ENCODE data around the gene IFITM1. TPM values are rescaled to one million over a fixed set of nuclear protein-coding genes. Genes with fewer than 3 reads are reported as not detected.
"Not testable (repeated sequence)": the region's sequence is repeated elsewhere in the genome, so short reads cannot be mapped to it uniquely, and the experiment has no call there.

The IFITM1 gene
- total RNA-seq, 1 donor from 2014 or later, result 21.2 TPM

DNA sequence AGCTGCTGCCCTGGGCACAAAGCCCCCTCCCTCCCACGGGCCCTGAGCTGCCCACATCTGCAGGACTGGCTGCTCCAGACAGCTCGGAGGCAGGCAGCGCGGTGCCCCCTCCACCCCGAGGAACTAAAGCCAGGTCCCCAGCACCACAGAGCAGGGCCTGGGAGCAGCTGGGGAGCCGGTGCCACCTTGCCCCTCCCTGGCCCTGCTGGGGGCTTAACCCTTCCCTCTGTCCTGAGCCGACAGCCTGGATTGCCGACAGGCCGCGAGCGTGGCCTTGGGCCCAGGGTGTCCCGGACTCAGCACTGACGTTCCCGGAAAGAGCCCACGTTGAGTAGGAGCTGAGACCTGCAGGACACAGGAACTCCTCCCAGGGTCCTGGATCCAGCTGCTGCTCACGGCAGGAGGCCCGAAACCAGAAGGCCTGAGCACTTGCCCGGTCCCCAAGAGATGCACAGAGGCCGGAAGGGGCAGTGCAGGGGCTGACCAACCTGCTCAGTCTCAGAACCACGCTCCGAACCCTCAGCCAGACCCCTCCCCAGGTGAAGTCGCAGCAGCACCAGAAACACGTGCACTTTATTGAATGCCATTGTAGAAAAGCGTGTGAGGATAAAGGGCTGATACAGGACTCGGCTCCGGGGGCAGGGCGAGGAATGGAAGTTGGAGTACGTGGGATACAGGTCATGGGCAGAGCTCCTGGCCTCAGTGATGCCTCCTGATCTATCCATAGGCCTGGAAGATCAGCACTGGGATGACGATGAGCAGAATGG, 5.5 kb downstream of the IFITM1 start:
- H3K36me3 Mint-ChIP-seq (ENCODE audit: low read depth); intact Hi-C loops (cut with micrococcal nuclease); H3K27me3 Mint-ChIP-seq; DNase-seq; H3K9me3 Mint-ChIP-seq; CTCF ChIA-PET: not testable (repeated sequence)
- peak; percentile 9 for ATAC-seq (ENCODE audit: low read depth)
- Mint-ChIP-seq H3K4me1 (peaks cover 39% of the 10 kb centered on the region), H3K27ac (peak overlapping the region; percentile 30), H3K4me3 (peak overlapping the region; percentile 58)
- POLR2A ChIA-PET, result interaction anchor here (0.6 kb wide), 1 partner anchor 52 kb away, joined by 3 read pairs; no protein-coding TSS in a partner anchor

GRCh38 chr11:319888-320273, 6.0 kb downstream of the IFITM1 start:
- intact Hi-C loops (cut with micrococcal nuclease); H3K36me3 Mint-ChIP-seq (ENCODE audit: low read depth); H3K27ac Mint-ChIP-seq; DNase-seq; H3K9me3 Mint-ChIP-seq; CTCF ChIA-PET; ATAC-seq (ENCODE audit: low read depth); H3K27me3 Mint-ChIP-seq: not testable (repeated sequence)
- Mint-ChIP-seq H3K4me3 (peak overlapping the region; percentile 58), H3K4me1 (peaks cover 37% of the 10 kb centered on the region)
- POLR2A ChIA-PET, result interaction anchor here (0.6 kb wide), 1 partner anchor 52 kb away, joined by 3 read pairs; no protein-coding TSS in a partner anchor

GRCh38 chr11:324156-324555, 10.3 kb downstream of the IFITM1 start:
- intact Hi-C loops (cut with micrococcal nuclease), result no loop called here
- ATAC-seq (ENCODE audit: low read depth) (no peak), DNase-seq (no peak)
- Mint-ChIP-seq H3K36me3 (ENCODE audit: low read depth) (no peaks in the 10 kb centered on the region), H3K27ac (no peak overlapping the region), H3K27me3 (no peaks in the 10 kb centered on the region), H3K4me1 (peaks cover 48% of the 10 kb centered on the region), H3K4me3 (no peak overlapping the region), H3K9me3 (no peaks in the 10 kb centered on the region)
- TF ChIP-seq, protein P1, sequence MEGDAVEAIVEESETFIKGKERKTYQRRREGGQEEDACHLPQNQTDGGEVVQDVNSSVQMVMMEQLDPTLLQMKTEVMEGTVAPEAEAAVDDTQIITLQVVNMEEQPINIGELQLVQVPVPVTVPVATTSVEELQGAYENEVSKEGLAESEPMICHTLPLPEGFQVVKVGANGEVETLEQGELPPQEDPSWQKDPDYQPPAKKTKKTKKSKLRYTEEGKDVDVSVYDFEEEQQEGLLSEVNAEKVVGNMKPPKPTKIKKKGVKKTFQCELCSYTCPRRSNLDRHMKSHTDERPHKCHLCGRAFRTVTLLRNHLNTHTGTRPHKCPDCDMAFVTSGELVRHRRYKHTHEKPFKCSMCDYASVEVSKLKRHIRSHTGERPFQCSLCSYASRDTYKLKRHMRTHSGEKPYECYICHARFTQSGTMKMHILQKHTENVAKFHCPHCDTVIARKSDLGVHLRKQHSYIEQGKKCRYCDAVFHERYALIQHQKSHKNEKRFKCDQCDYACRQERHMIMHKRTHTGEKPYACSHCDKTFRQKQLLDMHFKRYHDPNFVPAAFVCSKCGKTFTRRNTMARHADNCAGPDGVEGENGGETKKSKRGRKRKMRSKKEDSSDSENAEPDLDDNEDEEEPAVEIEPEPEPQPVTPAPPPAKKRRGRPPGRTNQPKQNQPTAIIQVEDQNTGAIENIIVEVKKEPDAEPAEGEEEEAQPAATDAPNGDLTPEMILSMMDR (IDR thresholded peaks at IDR 0.05), result no peak
- ChIA-PET POLR2A (interaction anchor here (0.7 kb wide), 1 partner anchor 16 kb away, joined by 3 read pairs; no protein-coding TSS in a partner anchor), CTCF (no interaction called here)

DNA sequence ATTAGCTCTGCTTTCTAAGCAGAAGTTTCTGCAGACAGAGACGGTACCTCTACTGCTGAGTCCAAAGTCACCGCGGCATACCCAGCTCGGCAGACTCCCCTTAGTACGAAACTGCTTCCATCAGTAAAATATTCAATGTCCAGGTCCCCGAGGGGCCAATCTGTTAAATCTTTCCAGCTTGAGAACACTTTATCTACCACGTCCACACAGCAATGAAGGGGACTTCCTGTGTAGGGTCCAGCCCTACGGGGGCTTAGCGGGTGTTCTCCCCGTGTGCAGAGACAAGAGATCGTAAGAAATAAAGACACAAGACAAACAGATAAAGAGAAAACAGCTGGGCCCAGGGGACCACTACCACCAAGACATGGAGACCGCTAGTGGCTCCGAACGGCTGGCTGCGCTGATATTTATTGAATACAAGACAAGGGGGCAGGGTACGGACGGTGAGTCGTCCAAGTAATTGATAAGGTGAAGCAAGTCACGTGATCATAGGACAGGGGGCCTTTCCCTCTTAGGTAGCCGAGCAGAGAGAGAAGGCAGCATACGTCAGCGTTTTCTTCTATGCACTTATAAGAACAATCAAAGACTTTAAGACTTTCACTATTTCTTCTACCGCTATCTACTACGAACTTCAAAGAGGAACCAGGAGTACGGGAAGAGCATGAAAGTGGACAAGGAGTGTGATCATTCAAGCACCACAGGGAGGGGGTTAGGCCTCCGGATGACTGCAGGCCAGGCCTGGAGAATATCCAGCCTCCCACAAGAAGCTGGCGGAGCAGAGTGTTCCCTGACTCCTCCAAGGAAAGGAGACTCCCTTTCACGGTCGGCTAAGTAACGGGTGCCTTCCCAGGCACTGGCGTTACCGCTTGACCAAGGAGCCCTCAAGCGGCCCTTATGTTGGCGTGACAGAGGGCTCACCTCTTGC, 11.0 kb downstream of the IFITM1 start:
- intact Hi-C loops (cut with micrococcal nuclease); H3K36me3 Mint-ChIP-seq (ENCODE audit: low read depth); H3K4me3 Mint-ChIP-seq; ATAC-seq (ENCODE audit: low read depth); H3K27me3 Mint-ChIP-seq; DNase-seq; H3K9me3 Mint-ChIP-seq: not testable (repeated sequence)
- peaks cover 49% of the 10 kb centered on the region for H3K4me1 Mint-ChIP-seq
- POLR2A ChIA-PET, result interaction anchor here (0.7 kb wide), 1 partner anchor 15 kb away, joined by 3 read pairs; no protein-coding TSS in a partner anchor
- H3K27ac Mint-ChIP-seq, result peak overlapping the region; percentile 53
- CTCF ChIA-PET, result interaction anchor here (0.7 to 1.5 kb wide), 2 partner anchors 15 to 72 kb away, joined by 3 to 4 read pairs; no protein-coding TSS in a partner anchor

DNA sequence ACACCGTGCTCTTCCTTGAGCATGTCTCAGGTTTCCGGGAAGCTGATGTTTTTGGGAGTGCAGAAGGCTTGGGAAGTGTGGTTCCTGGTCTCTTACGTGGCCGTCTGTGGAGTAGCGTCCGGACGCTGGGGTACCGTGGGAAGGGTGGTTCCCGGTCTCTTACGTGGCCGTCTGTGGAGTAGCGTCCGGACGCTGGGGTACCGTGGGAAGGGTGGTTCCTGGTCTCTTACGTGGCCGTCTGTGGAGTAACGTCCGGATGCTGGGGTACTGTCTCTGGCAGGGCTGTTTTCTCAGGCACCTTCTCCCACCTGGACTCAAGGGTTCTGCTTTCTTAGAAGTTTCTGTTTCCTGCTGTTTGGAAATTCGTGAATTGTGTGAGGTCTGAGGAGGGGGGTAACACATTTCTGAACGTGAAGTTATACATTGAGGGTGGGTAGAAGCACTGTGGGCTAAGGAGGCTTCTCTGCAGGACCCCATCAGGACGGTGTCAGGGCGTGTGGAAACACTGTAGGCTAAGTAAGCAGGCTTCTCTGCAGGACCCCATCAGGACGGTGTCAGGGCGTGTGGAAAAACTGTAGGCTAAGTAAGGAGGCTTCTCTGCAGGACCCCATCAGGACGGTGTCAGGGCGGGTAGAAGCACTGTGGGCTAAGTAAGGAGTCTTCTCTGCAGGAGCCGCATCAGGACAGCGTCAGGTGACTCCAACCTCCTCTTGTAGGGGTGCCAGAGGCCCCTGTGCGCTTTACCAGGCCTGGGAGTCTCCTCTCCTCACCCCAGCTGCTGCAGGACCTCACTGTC, 12.2 kb downstream of the IFITM1 start:
- CTCF ChIA-PET, result interaction anchor here (0.7 to 1.5 kb wide), 3 partner anchors 14 to 71 kb away, joined by 3 to 4 read pairs (median 3); no protein-coding TSS in a partner anchor
- intact Hi-C loops (cut with micrococcal nuclease), result loop anchor here (2.0 kb wide), 2 partner anchors 13 to 23 kb away; no protein-coding TSS in a partner anchor
- POLR2A ChIA-PET, result interaction anchor here (0.6 to 2.0 kb wide), 7 partner anchors 9 to 118 kb away, joined by 3 to 25 read pairs (median 8); partner anchors contain the start of genes BET1L and RIC8A
- no peaks in the 10 kb centered on the region for H3K9me3 Mint-ChIP-seq
- H3K4me3 Mint-ChIP-seq, result peak overlapping the region; percentile 46
- peaks cover 46% of the 10 kb centered on the region for H3K4me1 Mint-ChIP-seq
- TF ChIP-seq, protein P1 (IDR thresholded peaks at IDR 0.05), result no peak
- no peaks in the 10 kb centered on the region for H3K36me3 Mint-ChIP-seq (ENCODE audit: low read depth)
- H3K27ac Mint-ChIP-seq, result peak overlapping the region; percentile 92
- ATAC-seq (ENCODE audit: low read depth) (no peak), DNase-seq (no peak)
- H3K27me3 Mint-ChIP-seq, result no peaks in the 10 kb centered on the region

DNA sequence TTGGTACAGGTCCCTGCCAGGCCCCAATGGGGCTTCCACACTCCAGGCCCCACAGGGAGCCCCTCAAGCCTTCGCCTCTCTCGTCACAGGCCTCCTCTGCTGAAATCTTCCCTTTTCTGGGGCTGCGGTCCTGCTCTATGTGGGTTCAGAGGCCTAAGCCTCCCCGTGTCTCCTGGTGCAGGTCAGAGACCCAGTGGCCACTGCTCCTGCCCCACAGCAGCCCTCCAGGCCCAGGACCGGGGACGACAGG, 12.7 kb downstream of the IFITM1 start:
- ChIA-PET CTCF (interaction anchor here (1.2 kb wide), 1 partner anchor 69 kb away, joined by 3 read pairs; no protein-coding TSS in a partner anchor), POLR2A (interaction anchor here (0.6 to 2.0 kb wide), 8 partner anchors 10 to 119 kb away, joined by 3 to 25 read pairs (median 6); partner anchors contain the start of genes BET1L and RIC8A)
- Mint-ChIP-seq H3K9me3 (no peaks in the 10 kb centered on the region), H3K27ac (peak overlapping the region; percentile 92), H3K27me3 (no peaks in the 10 kb centered on the region), H3K4me3 (peak overlapping the region; percentile 46), H3K36me3 (ENCODE audit: low read depth) (no peaks in the 10 kb centered on the region), H3K4me1 (peaks cover 51% of the 10 kb centered on the region)
- intact Hi-C loops (cut with micrococcal nuclease), result loop anchor here (2.0 kb wide), 2 partner anchors 14 to 22 kb away; no protein-coding TSS in a partner anchor
- DNase-seq (no peak), ATAC-seq (ENCODE audit: low read depth) (no peak)
- TF ChIP-seq, protein P1 (IDR thresholded peaks at IDR 0.05), result no peak

Measured in activated B cell treated with CpG ODN at 0.5 μM for 24 hours (primary cell).